HTR-8/SVneo (cell line): ENCODE data around the gene TBRG4.
"Not testable (repeated sequence)": the region's sequence is repeated elsewhere in the genome, so short reads cannot be mapped to it uniquely, and the experiment has no call there.

Source experiments
- DNase-seq: peaks from one replicate; pipeline ENCODE4 v3.0.0; 2011; ENCODE audit warnings: low spot score, mixed read lengths; ENCODE audit not compliant: insufficient read length
- FAIRE-seq: peaks from 2 replicates; lab custom pipeline; 2011; peaks lifted over from hg19 to GRCh38; lab: Jason Lieb, UNC

TBRG4 gene

DNA sequence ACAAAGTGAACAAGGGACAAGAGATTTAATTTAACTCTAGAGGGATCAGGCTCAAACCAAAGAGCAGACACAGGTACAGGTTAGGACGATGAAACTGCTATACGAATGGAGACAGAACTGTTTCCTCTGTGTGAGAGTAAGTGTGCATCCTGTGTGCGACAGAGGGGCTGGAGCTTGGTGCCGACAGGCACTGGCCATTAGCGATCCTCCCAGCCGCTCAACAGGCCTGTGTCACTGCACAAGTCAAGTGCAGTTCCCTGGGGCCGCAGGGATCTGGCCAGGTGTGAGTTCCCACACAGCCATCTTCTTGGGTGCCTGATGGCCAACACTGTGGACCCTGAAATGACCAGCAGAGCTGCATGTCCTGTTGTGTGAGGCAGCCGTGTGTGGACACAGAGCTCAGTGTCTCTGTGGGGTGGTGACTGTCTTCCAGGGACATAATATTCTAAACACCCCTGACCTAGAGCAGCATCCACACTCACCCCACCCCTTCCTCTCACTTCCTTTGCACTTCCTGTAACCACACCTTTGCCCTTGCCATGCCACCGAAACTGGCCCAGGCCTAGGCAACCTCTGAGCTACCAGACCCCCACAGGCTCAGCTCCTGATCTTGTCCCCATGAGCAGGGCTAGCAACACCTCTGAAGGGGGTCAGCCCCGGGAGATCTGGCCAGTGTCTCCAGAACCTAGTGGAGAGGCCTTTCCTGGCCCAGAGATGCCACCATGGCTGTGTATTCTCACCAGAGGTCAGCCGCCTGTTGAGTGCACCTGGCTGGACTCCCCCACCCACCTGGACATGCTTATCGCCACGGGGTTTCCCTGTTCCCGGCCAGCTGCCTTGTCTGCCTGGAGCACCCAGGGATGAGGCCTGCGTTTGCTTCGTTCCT is 11.7 kb upstream of the TBRG4 start:
- peak; percentile 20 for FAIRE-seq
- DNase-seq: no peak

DNA sequence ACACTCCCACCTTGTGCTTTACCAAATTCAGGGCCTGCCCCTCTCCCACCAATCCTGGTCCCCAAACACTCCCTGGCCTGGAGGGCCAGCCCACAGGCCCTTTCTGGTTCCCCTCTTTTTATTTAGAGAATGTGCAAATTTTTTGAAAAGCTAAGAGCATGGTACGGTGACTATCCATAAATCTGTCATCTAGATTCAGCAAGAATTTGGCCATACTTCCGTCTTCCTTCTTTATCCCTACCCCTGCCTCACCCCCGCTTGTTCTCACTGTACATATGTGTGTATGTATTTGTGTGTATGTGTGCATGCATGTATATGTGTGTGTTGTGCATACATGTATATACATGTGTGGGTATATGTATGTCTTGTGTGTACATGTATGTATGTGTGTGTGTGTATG is 8.1 kb upstream of the TBRG4 start:
- FAIRE-seq (peak; percentile 86), DNase-seq (no peak)

DNA sequence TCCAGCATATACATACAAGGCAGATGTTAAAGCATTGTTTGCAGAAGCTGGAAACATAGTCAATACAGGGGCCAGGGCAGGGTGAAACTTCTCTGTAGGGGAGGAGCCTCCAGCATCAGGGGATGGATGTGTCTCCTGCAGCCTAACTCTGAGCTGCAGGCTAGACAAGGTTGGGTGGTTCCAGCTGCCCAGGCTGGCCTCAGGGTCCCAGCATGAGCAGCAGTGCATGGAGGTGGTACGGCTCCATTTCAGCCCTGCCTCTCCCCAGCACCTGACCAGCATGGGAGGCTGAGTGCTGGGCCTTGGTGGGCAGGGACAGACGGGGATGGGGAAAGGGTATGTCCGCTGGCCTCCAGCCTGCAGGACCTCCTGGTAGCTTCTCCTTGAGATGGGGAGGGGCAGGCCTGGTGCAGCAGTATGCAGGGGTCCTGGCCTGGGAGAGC is 7.4 kb upstream of the TBRG4 start:
- no peak for DNase-seq
- peak; percentile 4 for FAIRE-seq

DNA sequence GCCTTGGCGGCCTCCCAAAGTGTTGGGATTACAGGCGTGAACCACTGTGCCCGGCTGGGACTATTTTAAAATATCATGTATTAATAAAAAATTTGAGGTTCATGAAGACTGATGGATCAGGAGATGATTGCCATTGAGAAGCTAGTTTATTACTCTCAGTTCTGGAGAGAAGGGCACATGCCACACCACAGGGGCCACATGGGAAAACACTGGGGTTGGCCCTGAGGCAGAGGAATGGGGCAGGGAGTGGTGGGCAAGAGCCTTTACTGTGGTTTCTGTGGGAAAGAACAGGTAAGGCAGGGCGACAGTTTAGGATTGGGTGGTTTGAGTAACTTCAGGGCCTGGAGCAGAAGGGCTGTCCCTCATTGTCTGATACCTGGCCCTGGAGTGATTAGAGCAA is 6.8 kb upstream of the TBRG4 start:
- DNase-seq (no peak), FAIRE-seq (no peak)

DNA sequence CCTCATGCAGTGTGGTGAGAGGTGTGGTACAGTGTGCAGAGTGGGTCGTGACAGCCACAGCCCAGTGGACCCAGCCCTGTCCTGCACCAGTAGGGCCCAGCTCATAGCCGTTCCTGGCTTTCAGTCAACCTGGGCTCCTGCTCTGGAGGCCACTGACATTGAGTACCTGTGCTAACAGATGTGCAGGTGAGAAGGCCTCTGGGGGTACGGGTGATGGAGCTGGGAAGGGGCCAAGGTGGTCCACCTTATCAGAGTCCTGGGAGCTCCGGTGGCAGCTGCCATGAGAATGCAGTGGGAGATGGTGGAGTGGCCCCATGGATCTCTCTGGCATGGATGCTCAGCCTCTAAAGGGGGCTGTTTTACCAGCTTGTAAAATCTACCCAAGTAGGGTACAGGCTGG is 6.1 kb upstream of the TBRG4 start:
- DNase-seq (no peak), FAIRE-seq (no peak)

DNA sequence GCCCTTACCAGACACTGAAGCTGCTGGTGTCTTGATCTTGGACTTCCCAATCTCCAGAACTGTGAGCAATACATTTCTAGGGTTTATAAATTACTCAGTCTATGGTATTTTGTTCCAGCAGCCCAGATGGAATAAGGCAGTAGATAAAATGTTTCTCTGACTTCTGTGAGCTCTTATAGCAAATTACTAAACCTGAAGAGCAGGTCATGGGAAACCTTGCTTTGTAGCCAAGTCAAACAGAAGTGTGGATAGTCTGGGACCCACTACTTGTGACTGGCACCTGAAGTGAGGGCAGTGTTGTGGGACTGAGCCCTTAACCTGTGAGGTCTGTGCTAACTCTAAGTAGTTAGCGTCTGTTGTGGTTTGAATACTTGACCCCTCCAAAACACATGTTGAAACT is 4.6 kb upstream of the TBRG4 start:
- no peak for FAIRE-seq

DNA sequence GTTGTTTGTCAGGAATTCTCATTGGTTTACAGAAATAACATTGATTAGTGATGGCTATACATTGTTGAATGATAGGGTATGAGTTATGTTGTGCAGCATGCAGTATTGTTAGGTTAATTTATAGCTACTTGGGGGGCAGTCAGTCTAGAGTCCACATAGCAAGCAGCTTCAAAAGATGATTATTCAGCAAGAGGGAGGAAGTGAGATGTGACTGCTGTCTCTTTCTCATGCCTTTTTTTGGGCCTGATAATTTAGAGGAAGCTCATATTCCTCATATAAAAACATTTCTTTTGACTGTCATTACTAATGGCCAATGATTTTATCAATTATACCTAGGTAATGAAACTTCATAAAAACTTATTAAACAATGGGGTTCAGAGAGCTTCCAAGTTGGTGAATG is 3.4 kb upstream of the TBRG4 start:
- no peak for FAIRE-seq
- DNase-seq: no peak

More for the DNA sequence above, 4.6 kb upstream of the TBRG4 start:
- DNase-seq: no peak

DNA sequence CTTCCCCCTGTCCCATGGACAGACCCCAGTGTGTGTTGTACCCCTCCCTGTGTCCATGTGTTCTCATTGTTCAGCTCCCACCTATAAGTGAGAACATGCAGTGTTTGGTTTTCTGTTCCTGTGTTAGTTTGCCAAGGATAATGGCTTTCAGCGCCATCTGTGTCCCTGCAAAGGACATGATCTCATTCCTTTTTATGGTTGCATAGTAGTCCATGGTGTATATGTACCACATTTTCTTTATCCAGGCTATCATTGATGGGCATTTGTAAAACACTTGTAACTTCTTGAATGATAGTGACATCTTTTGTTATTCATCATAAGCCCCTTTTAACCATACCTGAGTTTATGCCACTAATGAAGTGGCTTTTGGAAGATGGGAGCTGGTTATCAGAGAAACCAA is 2.8 kb upstream of the TBRG4 start:
- not testable (repeated sequence) for DNase-seq, FAIRE-seq

DNA sequence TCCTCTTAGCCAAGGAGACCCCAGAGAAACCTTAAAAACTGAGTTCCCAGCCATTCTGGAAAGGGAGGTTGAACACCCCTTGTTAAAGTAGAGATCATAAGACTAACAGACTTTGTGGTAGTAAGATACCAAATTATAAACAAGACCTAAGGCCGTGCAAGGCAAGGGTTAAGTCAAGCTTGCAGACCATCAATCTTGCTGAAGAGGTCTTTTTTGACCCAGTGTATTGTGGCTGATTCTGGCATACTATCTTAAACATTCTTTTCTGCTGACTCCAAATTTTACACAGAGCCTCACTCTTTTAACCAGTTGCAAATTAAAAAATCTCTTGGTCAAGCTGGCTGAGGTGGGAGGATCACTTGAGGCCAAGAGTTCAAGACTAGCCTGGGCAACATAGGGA is 1.2 kb upstream of the TBRG4 start:
- no peak for FAIRE-seq
- DNase-seq: no peak

DNA sequence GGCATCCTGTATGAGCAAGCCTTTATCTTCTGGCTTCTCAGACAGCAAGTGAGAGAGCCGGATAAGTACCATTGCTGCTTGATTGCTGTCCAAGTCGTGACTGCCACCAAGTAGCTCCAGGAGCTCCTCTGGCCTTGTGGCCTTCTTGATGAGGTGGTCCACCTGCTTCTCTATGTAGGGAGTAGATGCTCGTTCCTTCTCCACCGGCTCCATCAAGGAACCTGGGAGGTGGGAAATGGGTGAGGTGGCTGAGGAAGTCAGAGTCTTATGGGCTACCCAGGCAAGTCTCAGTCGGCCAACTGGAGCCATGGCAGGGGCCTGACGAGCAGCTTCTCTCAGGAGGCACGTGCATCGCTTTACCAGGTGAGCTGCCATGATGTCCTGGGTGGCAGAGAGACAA is 2.6 kb downstream of the TBRG4 start:
- FAIRE-seq (no peak), DNase-seq (no peak)

DNA sequence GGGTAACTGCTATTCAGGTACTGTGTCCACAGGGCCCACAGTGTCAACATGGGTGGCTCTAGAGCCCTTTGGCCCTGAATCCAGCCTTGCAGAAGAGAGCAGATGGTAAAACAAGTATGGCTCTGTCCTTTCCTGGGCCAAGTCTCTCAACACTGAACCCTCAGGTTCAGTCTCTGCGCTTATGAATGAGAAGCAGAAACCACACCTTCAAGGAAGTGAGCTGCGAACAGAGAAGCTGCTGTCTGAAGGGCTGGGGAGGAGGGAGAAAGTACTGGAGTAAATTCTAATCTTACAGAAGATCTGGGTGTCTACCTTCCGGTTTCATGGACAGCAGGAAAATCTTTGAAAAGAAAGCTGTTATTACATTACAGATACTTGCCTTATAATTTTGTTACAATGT is 4.1 kb downstream of the TBRG4 start:
- FAIRE-seq (no peak), DNase-seq (no peak)

DNA sequence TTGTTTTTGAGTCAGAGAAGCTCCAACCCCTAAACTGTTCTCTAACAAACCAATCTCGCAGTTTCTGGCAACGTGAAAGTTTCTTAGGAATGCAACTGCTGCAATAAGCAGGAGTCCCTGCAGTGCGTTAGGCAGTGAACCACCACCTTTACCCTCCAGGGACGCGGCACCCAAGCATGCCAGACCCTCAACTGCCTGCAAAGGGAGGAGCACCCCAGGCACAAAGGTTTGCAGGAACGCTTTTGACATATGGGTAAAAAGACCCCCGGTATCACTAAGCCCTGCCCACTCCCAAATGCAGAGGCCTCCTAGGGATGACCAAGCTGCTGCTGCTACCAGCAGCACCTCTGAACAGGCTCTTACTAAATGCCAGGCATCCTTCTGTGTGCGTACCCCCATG is 4.7 kb downstream of the TBRG4 start:
- no peak for DNase-seq
- no peak for FAIRE-seq

DNA sequence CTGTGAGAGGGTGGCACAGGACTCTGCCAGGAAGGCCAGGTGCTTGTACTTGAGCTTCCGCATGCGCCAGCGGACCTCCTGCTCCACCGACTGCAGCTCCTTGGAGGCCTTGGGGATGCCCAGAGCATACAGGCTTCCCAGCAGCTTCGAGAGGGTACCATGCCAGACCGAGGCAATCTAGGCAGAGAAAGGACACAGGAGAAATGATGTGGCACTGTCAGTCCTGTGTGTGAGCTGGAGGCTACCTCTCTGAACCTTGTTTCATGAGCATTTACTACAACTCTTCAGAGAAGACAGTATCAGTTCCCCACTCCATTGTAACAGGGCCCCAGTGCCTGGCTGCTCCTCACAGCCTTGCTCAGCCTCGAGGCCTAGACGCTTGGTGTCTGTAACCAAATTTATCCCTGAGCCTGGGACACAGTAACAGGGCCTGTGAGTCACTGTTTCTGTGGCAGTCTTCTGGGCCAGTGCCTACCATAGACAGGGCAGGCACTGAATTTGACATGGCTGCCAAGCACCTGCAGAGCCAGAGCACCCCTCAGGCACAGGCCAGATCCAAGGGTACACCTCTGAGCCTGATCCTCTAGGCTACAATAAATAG is 5.8 kb downstream of the TBRG4 start:
- FAIRE-seq (no peak), DNase-seq (no peak)

DNA sequence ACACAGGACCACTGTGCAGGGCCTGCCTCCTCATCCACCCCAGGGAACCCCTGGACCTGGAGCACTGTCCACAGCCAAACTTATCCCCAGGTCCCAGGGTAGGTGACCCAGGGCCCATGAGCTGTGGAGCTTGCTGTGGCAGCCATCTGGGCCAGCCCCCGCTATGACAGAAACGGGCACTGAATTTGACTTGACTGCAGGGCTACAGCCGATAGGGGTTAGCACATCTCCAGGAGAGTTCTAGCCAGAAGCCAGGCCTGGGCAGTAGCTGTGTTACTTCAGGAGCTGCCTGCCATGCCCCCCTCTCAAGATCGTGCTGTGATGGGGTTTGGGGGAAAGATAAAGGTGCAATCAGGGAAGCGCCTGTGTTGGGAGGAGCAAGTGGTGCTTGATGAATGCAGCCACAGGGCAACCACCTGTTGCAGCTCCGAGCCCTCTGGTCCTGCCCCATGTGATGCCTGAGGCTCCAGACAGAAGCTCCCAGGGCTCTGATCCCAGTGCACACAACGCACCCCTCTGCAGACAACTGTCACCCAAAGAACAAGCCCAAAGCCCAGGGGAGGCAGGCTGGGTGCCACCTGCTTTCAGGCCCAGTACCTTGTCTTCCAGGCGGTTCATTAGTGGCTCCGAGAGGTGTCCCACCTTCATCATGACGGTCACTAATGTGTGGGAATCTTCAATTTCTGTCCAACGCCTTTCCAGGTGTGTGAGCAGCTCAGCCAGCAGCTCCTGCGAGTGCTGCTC is 6.5 kb downstream of the TBRG4 start:
- no peak for FAIRE-seq
- DNase-seq: no peak

DNA sequence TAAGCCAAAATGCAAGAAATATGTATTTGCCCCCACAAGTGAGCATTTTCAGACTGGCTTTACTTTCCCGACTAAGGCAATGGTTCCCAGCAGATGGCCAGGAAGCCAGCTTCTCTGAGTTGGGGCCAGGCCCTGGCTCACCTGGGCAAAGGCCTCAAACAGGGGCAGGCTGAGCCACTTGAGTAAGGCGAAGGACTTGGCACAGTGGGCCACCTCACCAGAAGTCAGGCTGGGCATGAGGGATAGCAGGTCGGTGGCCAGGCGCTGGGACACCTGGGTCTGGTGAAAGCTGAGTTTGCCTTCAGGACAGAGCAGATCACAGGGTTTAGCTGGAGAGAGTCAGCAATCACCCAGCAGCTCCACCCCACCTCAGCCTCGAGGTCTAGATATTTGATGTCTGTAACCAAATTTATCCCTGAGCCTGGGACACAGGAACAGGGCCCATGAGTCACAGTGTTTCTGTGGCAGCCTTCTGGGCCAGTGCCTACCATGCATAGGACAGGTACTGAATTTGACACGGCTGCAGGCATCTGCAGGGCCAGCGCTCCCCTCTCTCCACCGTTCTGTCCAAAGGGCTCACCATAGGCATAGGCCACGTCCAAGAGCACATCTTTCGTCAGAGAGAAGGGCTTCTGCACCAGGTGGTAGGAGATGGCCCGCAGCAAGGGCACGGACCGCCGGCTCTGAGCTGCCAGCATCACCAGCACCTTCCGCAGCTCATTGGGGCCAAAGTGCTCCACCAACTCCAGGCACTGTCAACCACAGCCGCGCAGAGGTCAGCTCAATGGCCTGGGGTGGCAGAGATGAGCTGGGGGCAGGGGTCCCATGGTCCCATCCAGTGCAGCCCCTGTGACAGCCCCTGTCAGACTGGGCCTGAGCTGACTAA is 7.3 kb downstream of the TBRG4 start:
- DNase-seq (no peak), FAIRE-seq (no peak)

DNA sequence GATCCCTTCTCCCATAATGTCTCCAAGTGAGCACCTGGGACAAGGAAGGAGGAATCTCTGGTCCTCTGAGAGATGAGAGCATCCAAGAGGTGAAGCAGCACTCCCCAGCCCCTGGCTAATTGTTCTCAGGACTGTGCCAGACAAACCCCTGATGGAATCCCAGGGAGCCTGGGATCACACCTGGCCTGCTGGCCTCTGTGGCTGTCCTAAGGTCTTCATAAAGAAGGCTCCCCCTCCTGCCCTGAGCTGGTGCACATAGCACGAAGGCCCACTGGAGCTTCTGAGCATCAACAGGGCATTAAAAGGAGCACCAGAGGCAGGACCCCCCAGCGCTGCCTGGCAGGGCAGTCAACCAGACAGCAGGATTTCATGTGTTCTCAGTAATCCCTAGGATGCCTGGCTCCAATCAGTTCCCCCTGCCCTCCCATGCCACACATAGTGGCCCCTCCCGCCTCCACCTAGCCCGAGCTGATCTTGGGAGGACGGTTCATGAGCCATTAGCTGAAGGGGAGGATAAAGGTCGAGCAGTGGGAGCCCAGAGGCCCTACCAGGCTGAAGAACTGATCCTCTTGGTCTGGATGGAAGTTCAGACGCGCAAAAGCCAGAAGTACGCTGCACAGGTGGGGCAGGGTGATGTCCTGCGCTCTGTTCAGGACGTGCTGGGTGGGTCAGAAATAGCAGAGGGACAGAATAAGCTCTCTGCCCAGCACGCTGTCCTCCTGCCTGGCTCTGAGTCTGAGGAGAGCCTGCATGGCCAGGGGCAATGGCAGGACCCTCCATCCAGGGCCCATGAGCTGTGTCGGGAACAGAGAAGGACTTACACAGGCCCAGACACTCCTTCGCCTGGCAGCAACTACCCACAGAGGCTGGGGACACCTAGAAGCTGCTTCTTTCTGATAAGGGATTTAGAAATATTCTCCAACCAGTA is 8.4 kb downstream of the TBRG4 start:
- FAIRE-seq (no peak), DNase-seq (no peak)

DNA sequence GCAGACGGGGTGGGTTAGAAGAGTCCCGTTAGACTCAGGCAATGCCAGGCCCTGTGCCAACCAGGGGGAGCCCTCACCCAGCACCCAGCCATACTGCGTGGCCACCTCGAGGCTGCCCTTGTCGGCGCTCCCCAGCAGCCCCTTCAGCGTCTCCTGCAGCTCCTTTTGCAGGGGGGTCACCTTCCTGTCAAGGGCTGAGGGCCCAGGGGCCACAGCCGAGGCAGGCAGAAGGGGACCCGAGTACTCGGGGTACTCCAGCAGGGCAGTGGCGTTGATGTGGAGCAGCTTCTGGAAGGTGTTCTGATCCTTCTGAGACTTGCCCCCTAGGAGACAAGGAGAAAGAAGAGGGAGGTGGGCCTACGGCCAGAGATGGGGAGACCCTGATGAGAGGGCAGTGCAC is 9.7 kb downstream of the TBRG4 start:
- FAIRE-seq (no peak), DNase-seq (no peak)

DNA sequence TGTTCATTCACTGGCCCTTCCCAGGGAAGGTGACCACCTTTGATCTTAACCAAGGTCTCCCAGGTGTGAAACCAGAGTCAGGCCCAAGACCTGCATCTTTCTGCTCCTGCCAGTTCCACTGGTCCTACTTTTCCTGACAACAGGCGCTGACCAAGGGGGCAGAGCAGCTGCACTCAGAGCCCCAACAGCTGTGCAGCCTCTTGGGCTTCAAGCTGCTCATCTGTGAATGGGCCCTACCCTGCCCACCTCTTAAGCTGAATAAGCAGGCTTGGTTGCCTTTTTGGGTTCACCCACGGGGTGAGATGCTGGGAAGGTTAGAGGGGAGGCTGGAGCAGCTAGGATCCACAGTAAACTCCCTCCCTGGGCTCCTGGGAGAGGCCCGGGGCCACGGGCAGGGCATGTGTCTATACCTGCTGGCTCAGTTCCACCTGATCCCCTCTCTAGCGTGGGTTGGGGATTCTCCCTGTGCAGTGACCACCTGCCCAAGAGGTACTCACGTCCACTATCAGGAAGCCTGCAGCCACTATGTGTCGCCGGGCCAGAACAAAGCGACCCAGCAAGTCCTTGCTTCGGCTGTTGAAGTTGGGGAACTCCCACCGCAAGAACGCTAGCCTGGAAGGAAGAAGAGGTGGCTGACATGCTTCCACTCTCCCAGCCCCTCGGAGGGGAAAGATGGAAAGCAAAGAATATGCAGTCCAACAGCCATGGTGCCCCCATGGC is 10.6 kb downstream of the TBRG4 start:
- DNase-seq (no peak), FAIRE-seq (no peak)
